ENCODE data around the gene SLC8A1. TPM values are rescaled to one million over a fixed set of nuclear protein-coding genes. Genes with fewer than 3 reads are reported as not detected.

SLC8A1 gene
- total and polyA plus RNA-seq, 2 of the 13 experiments (the other 11 are each of a cell fraction or from before 2014, with no cell fraction given) = not detected

- in situ Hi-C loops (cut with HindIII; ENCODE audit: extremely low pct_ligation_motif_present, low pct_unique_long_range_greater_than_20kb) (no loop called here), intact Hi-C loops (cut with micrococcal nuclease; ENCODE audit: unreplicated experiment) (no loop called here)
- Histone ChIP-seq H3K27ac (ENCODE audit: extremely low read length, insufficient read depth, low read length) (no peak overlapping the region), H2AFZ (ENCODE audit: low read length) (no peak overlapping the region), H3K27me3 (ENCODE audit: control insufficient read depth in 1 of 2, insufficient read depth in 2 of 2, low read length in 2 of 2) (no peaks in the 10 kb centered on the region), H3K36me3 (replicated peaks in 1 of 2; ENCODE audit: control insufficient read depth in 1 of 2, insufficient read depth in 2 of 2, low read length in 2 of 2) (no peaks in the 10 kb centered on the region), H4K20me1 (ENCODE audit: insufficient read depth, low read length) (no peaks in the 10 kb centered on the region), H3K4me2 (ENCODE audit: low read depth, low read length) (no peak overlapping the region), H3K9ac (ENCODE audit: insufficient read depth, low read depth, low read length) (no peak overlapping the region), H3K9me3 (ENCODE audit: low read length) (no peaks in the 10 kb centered on the region), H3K4me3 (replicated peaks in 1 of 3; ENCODE audit: insufficient read depth in 1 of 3, low read depth in 2 of 3, low read length in 3 of 3) (no peak overlapping the region), H3K4me1 (ENCODE audit: insufficient read depth, low read length) (no peaks in the 10 kb centered on the region), H3K79me2 (ENCODE audit: insufficient read depth, low read length) (no peaks in the 10 kb centered on the region)
- DNase-seq (ENCODE audit: low spot score) (no peak), ATAC-seq (no peak), FAIRE-seq (no peak)
- POLR2A ChIA-PET = no interaction called here
- CTCF ChIA-PET (ENCODE audit: low intra/inter-chr PET ratio, low total read pairs) = no interaction called here
- 2% methylated on average over 4 of the region's 4 CpGs for WGBS (ENCODE audit: low lambda C conversion rate)
- BruUV-seq (replicated peaks) = no TSS peak
- TF ChIP-seq PAF1 (CRISPR knock-in tag; IDR thresholded peaks at IDR 0.05) = no peak
- no peak for TF ChIP-seq ZSCAN25 (CRISPR knock-in tag; IDR thresholded peaks at IDR 0.05)
- TF ChIP-seq ZNF589 (CRISPR knock-in tag; conservative IDR thresholded peaks at IDR 0.05) = no peak
- no peak for TF ChIP-seq MATR3 (CRISPR knock-in tag; IDR thresholded peaks at IDR 0.05)
- TF ChIP-seq TEAD3 (CRISPR knock-in tag; optimal IDR thresholded peaks at IDR 0.05; ENCODE audit: borderline replicate concordance) = no peak
- TF ChIP-seq MAFG (CRISPR knock-in tag; IDR thresholded peaks at IDR 0.05) = no peak
- TF ChIP-seq, protein P1, sequence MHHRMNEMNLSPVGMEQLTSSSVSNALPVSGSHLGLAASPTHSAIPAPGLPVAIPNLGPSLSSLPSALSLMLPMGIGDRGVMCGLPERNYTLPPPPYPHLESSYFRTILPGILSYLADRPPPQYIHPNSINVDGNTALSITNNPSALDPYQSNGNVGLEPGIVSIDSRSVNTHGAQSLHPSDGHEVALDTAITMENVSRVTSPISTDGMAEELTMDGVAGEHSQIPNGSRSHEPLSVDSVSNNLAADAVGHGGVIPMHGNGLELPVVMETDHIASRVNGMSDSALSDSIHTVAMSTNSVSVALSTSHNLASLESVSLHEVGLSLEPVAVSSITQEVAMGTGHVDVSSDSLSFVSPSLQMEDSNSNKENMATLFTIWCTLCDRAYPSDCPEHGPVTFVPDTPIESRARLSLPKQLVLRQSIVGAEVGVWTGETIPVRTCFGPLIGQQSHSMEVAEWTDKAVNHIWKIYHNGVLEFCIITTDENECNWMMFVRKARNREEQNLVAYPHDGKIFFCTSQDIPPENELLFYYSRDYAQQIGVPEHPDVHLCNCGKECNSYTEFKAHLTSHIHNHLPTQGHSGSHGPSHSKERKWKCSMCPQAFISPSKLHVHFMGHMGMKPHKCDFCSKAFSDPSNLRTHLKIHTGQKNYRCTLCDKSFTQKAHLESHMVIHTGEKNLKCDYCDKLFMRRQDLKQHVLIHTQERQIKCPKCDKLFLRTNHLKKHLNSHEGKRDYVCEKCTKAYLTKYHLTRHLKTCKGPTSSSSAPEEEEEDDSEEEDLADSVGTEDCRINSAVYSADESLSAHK (CRISPR knock-in tag; IDR thresholded peaks at IDR 0.05; ENCODE audit: borderline replicate concordance) = no peak
- no peak for TF ChIP-seq TBX3 (IDR thresholded peaks at IDR 0.05; ENCODE audit: borderline replicate concordance)
- TF ChIP-seq, protein P2, sequence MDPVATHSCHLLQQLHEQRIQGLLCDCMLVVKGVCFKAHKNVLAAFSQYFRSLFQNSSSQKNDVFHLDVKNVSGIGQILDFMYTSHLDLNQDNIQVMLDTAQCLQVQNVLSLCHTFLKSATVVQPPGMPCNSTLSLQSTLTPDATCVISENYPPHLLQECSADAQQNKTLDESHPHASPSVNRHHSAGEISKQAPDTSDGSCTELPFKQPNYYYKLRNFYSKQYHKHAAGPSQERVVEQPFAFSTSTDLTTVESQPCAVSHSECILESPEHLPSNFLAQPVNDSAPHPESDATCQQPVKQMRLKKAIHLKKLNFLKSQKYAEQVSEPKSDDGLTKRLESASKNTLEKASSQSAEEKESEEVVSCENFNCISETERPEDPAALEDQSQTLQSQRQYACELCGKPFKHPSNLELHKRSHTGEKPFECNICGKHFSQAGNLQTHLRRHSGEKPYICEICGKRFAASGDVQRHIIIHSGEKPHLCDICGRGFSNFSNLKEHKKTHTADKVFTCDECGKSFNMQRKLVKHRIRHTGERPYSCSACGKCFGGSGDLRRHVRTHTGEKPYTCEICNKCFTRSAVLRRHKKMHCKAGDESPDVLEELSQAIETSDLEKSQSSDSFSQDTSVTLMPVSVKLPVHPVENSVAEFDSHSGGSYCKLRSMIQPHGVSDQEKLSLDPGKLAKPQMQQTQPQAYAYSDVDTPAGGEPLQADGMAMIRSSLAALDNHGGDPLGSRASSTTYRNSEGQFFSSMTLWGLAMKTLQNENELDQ (CRISPR knock-in tag; IDR thresholded peaks at IDR 0.05; ENCODE audit: borderline replicate concordance) = no peak
- no peak for TF ChIP-seq ZNF512B (CRISPR knock-in tag; IDR thresholded peaks at IDR 0.05; ENCODE audit: borderline replicate concordance)
- TF ChIP-seq EP300 (IDR thresholded peaks at IDR 0.05; ENCODE audit: low read depth in 2 of 2, low read length in 2 of 2) = no peak
- no peak for TF ChIP-seq EP300 (CRISPR knock-in tag; IDR thresholded peaks at IDR 0.05; ENCODE audit: borderline replicate concordance)
- no peak for TF ChIP-seq KDM1A (CRISPR knock-in tag; IDR thresholded peaks at IDR 0.05)
- no peak for TF ChIP-seq EEA1 (CRISPR knock-in tag; IDR thresholded peaks at IDR 0.05; ENCODE audit: borderline replicate concordance)
- no peak for TF ChIP-seq KLF9 (CRISPR knock-in tag; IDR thresholded peaks at IDR 0.05; ENCODE audit: low read depth)
- TF ChIP-seq, protein P3, sequence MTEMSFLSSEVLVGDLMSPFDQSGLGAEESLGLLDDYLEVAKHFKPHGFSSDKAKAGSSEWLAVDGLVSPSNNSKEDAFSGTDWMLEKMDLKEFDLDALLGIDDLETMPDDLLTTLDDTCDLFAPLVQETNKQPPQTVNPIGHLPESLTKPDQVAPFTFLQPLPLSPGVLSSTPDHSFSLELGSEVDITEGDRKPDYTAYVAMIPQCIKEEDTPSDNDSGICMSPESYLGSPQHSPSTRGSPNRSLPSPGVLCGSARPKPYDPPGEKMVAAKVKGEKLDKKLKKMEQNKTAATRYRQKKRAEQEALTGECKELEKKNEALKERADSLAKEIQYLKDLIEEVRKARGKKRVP (CRISPR knock-in tag; IDR thresholded peaks at IDR 0.05) = no peak
These were observed 99.7 kb downstream of the SLC8A1 start for GRCh38 chr2:40352041-40352702.
